SK-N-SH (cell line): ENCODE data around the gene MCM8. TPM values are rescaled to one million over a fixed set of nuclear protein-coding genes. Genes with fewer than 3 reads are reported as not detected.

Experiments
- CTCF ChIA-PET: fragments of 300-600, 350-600 bp; formaldehyde crosslinking; extraction: SDS; loops from one replicate; lab custom pipeline; 2021; lab: Yijun Ruan, JAX
- POLR2A ChIA-PET: fragments of 350-600 bp; sonication (Branson Sonifier 250); formaldehyde crosslinking; extraction: SDS; loops from one replicate; lab custom pipeline; 2020; ENCODE audit warnings: antibody characterized with exemption, inconsistent platforms; lab: Yijun Ruan, JAX
- DNase-seq: peaks from one replicate; pipeline ENCODE4 v3.0.0; 2012
- H2AFZ ChIP-seq: fragments of 200-600 bp; sonication (generic); 2 replicates; pipeline ENCODE4 v1.8.1; 2016; ENCODE audit warnings: antibody characterized with exemption, mild to moderate bottlenecking, low read depth
- H3F3A ChIP-seq: fragments of 200-600 bp; sonication (generic); replicated peaks from 2 replicates; pipeline ENCODE3; 2016; ENCODE audit warnings: antibody characterized with exemption, mild to moderate bottlenecking; ENCODE audit not compliant: insufficient read depth
- H3K27ac ChIP-seq, 2 experiments: fragments of 200-500 bp in 1 of 2; fragments of 200-600 bp in 1 of 2; sonication (Bioruptor generic) in 1 of 2; sonication (generic), shearing (Covaris generic) in 1 of 2; 2 replicates each; pipeline versions ENCODE4 v1.5.1 to v1.6.1; 2014 to 2016; ENCODE audit warnings: low read depth in 2 of 2, inconsistent platforms in 1 of 2, low read length in 1 of 2, mild to moderate bottlenecking in 1 of 2, mixed read lengths in 1 of 2
- H3K27me3 ChIP-seq: fragments of 200-600 bp; sonication (generic), shearing (Covaris generic); 2 replicates; pipeline ENCODE4 v1.6.1; 2016; ENCODE audit warnings: mixed run types; ENCODE audit not compliant: insufficient read depth
- H3K36me3 ChIP-seq, 2 experiments: fragments of 200-500 bp in 1 of 2; fragments of 200-600 bp in 1 of 2; sonication (Bioruptor generic) in 1 of 2; sonication (generic) in 1 of 2; replicated peaks in 1 of 2; 2 replicates each; pipeline versions ENCODE3 to v1.5.1; 2014 to 2016; ENCODE audit warnings: low read length in 1 of 2, mild to moderate bottlenecking in 1 of 2; ENCODE audit not compliant: insufficient read depth in 2 of 2, control insufficient read depth in 1 of 2
- H3K4me1 ChIP-seq, 2 experiments: fragments of 200-500 bp in 1 of 2; fragments of 200-600 bp in 1 of 2; sonication (Bioruptor generic) in 1 of 2; sonication (generic), shearing (Covaris generic) in 1 of 2; 2 replicates each; pipeline versions ENCODE4 v1.5.1 to v1.6.1; 2014 to 2016; ENCODE audit warnings: low read depth in 1 of 2, low read length in 1 of 2, mixed run types in 1 of 2; ENCODE audit not compliant: insufficient read depth in 2 of 2, control insufficient read depth in 1 of 2
- H3K4me2 ChIP-seq: fragments of 200-600 bp; sonication (generic), shearing (Covaris generic); 2 replicates; pipeline ENCODE4 v1.6.1; 2017; ENCODE audit warnings: mixed run types
- H3K4me3 ChIP-seq, 2 experiments: fragments of 200-500 bp in 1 of 2; fragments of 200-600 bp in 1 of 2; sonication (Bioruptor generic) in 1 of 2; sonication (generic), shearing (Covaris generic) in 1 of 2; 2 replicates each; pipeline versions ENCODE4 v1.5.1 to v1.8.1; 2014 to 2016; ENCODE audit warnings: low read depth in 2 of 2, inconsistent platforms in 1 of 2, low read length in 1 of 2, mild to moderate bottlenecking in 1 of 2, mixed read lengths in 1 of 2, moderate library complexity in 1 of 2
- H3K79me2 ChIP-seq: fragments of 200-600 bp; sonication (generic); 2 replicates; pipeline ENCODE4 v1.8.1; 2017; ENCODE audit warnings: mild to moderate bottlenecking; ENCODE audit not compliant: insufficient read depth
- H3K9ac ChIP-seq: fragments of 200-600 bp; sonication (generic); 2 replicates; pipeline ENCODE4 v1.6.1; 2017; ENCODE audit warnings: mixed run types
- H3K9me2 ChIP-seq: fragments of 200-600 bp; sonication (generic); 2 replicates; pipeline ENCODE4 v1.6.1; 2017; ENCODE audit warnings: mixed run types
- H3K9me3 ChIP-seq: fragments of 200-600 bp; sonication (generic); 2 replicates; pipeline ENCODE4 v1.6.1; 2017; ENCODE audit warnings: mixed run types, mild to moderate bottlenecking, moderate library complexity
- H4K20me1 ChIP-seq: fragments of 200-600 bp; sonication (generic); 2 replicates; pipeline ENCODE4 v1.6.1; 2017; ENCODE audit warnings: mild to moderate bottlenecking, mixed run types; ENCODE audit not compliant: insufficient read depth
- ELF1 ChIP-seq: IDR thresholded peaks from 2 replicates; pipeline ENCODE4 v1.4.0; 2012
- EP300 ChIP-seq, 2 experiments: IDR thresholded peaks; 2 replicates each; pipeline versions ENCODE4 v1.4.0 to v1.6.1; 2012; ENCODE audit warnings: borderline replicate concordance in 1 of 2, low read depth in 1 of 2, low read length in 1 of 2
- EZH2phosphoT487 ChIP-seq: fragments of 200-600 bp; sonication (generic); IDR thresholded peaks from 2 replicates; pipeline ENCODE4 v1.6.1; 2017; ENCODE audit warnings: low read depth, mixed run types, mild to moderate bottlenecking, antibody characterized with exemption, moderate library complexity, borderline replicate concordance
- FOSL2 ChIP-seq: IDR thresholded peaks from 2 replicates; pipeline ENCODE4 v1.4.0; 2012; ENCODE audit warnings: low read depth, mild to moderate bottlenecking, moderate library complexity, borderline replicate concordance
- FOXM1 ChIP-seq: IDR thresholded peaks from 2 replicates; pipeline ENCODE4 v1.4.0; 2012; ENCODE audit warnings: low read depth, mild to moderate bottlenecking
- GATA2 ChIP-seq: sonication (generic); formaldehyde crosslinking; IDR thresholded peaks from 2 replicates; pipeline ENCODE4 v1.5.0; 2020; ENCODE audit warnings: mild to moderate bottlenecking, missing genetic modification reagents
- IRF3 ChIP-seq: fragments of 150-350 bp; IDR thresholded peaks from 2 replicates; pipeline ENCODE4 v1.6.1; 2016; ENCODE audit warnings: mild to moderate bottlenecking, low read depth, low read length
- JUND ChIP-seq: IDR thresholded peaks from 2 replicates; pipeline ENCODE4 v1.4.0; 2012
- MEF2A ChIP-seq: IDR thresholded peaks from 2 replicates; pipeline ENCODE4 v1.4.0; 2012; ENCODE audit warnings: low read depth, borderline replicate concordance
- MXI1 ChIP-seq: IDR thresholded peaks from 2 replicates; pipeline ENCODE4 v1.6.1; 2012; ENCODE audit warnings: mild to moderate bottlenecking, low read depth, low read length, improper control_type of control experiment
- NFIC ChIP-seq: IDR thresholded peaks from 2 replicates; pipeline ENCODE4 v1.4.0; 2012; ENCODE audit warnings: borderline replicate concordance
- NRF1 ChIP-seq: IDR thresholded peaks from 2 replicates; pipeline ENCODE4 v1.6.1; 2012; ENCODE audit warnings: low read depth, mild to moderate bottlenecking, low read length
- PBX3 ChIP-seq: IDR thresholded peaks from 2 replicates; pipeline ENCODE4; 2012
- RCOR1 ChIP-seq: fragments of 150-350 bp; IDR thresholded peaks from 2 replicates; pipeline ENCODE4 v1.6.1; 2017; ENCODE audit warnings: antibody characterized with exemption, low read length
- RFX5 ChIP-seq: IDR thresholded peaks from 2 replicates; pipeline ENCODE4 v1.6.1; 2012; ENCODE audit warnings: mild to moderate bottlenecking, improper control_type of control experiment, low read length
- YY1 ChIP-seq: IDR thresholded peaks from 2 replicates; pipeline ENCODE4 v1.4.0; 2012; ENCODE audit warnings: low read depth, mild to moderate bottlenecking
- WGBS: methylation state at CpG from one replicate; pipeline ENCODE4 v1.1.6; 2017; ENCODE audit warnings: low lambda C conversion rate; 5-methylcytosine and 5-hydroxymethylcytosine counted together
- polyA plus RNA-seq, 3 experiments: library from polyadenylated mRNA; depleted of rRNA; stranded (reverse); fragments of >200 nt; gene quantifications; 2 replicates each; pipeline ENCODE4 v1.2.3, GENCODE V29; 2012
- TF ChIP-seq, protein P1 (sequence below): IDR thresholded peaks from 2 replicates; pipeline ENCODE4 v1.4.0; 2012; ENCODE audit warnings: low read depth, borderline replicate concordance
- TF ChIP-seq, protein P2 (sequence below): fragments of 150-350 bp; IDR thresholded peaks from 2 replicates; pipeline ENCODE4 v1.6.1; 2017; ENCODE audit warnings: antibody characterized with exemption, low read length, low read depth, borderline replicate concordance
- TF ChIP-seq, protein P3 (sequence below): IDR thresholded peaks from 2 replicates; pipeline ENCODE4 v1.6.1; 2012; ENCODE audit warnings: mild to moderate bottlenecking, low read depth, low read length, moderate library complexity

MCM8 gene
- polyA plus RNA-seq, 1 of the 3 experiments (the other 2 are of a cell fraction): 4.0 TPM

GRCh38 chr20:6028818-6029217, 78.4 kb downstream of the MCM8 start (continued):
- no peak for TF ChIP-seq PBX3

DNA sequence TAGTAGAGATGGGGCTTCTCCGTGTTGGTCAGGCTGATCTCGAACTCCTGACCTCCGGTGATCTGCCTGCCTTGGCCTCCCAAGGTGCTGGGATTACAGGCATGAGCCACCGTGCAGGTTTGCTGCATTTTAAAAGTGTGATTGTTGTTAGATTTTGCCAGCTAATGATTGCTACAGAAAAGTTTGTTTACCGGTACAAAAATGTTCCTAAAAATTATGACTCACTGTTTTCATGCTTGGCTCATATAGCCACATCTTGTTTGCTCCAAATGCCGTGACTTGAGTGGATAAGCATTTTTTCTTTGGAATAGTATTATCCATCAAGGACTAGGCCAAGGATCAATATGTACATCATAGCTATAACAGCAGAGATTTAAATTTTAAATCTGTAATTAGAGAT, 79.1 kb downstream of the MCM8 start:
- no peaks in the 10 kb centered on the region for H3K27me3 ChIP-seq
- no peak overlapping the region for H3K4me3 ChIP-seq
- no peaks in the 10 kb centered on the region for H3F3A ChIP-seq
- peaks cover 19 to 34% of the 10 kb centered on the region in 2 experiments for H3K36me3 ChIP-seq
- WGBS: 83% methylated on average over 4 of the region's 6 CpGs
- TF ChIP-seq YY1 (no peak), JUND (no peak), NRF1 (no peak), EP300 (IDR thresholded peaks at IDR 0.05; ENCODE audit: borderline replicate concordance in 1 of 2, low read depth in 1 of 2, low read length in 1 of 2) (no peak), MEF2A (no peak), FOSL2 (no peak), IRF3 (no peak), EZH2phosphoT487 (no peak), RFX5 (no peak), GATA2 (CRISPR knock-in tag) (no peak), RCOR1 (no peak), FOXM1 (no peak), NFIC (no peak), MXI1 (no peak), ELF1 (no peak)
- TF ChIP-seq, protein P1, sequence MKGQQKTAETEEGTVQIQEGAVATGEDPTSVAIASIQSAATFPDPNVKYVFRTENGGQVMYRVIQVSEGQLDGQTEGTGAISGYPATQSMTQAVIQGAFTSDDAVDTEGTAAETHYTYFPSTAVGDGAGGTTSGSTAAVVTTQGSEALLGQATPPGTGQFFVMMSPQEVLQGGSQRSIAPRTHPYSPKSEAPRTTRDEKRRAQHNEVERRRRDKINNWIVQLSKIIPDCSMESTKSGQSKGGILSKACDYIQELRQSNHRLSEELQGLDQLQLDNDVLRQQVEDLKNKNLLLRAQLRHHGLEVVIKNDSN: no peak
- TF ChIP-seq, protein P2, sequence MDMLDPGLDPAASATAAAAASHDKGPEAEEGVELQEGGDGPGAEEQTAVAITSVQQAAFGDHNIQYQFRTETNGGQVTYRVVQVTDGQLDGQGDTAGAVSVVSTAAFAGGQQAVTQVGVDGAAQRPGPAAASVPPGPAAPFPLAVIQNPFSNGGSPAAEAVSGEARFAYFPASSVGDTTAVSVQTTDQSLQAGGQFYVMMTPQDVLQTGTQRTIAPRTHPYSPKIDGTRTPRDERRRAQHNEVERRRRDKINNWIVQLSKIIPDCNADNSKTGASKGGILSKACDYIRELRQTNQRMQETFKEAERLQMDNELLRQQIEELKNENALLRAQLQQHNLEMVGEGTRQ: no peak
- TF ChIP-seq, protein P3, sequence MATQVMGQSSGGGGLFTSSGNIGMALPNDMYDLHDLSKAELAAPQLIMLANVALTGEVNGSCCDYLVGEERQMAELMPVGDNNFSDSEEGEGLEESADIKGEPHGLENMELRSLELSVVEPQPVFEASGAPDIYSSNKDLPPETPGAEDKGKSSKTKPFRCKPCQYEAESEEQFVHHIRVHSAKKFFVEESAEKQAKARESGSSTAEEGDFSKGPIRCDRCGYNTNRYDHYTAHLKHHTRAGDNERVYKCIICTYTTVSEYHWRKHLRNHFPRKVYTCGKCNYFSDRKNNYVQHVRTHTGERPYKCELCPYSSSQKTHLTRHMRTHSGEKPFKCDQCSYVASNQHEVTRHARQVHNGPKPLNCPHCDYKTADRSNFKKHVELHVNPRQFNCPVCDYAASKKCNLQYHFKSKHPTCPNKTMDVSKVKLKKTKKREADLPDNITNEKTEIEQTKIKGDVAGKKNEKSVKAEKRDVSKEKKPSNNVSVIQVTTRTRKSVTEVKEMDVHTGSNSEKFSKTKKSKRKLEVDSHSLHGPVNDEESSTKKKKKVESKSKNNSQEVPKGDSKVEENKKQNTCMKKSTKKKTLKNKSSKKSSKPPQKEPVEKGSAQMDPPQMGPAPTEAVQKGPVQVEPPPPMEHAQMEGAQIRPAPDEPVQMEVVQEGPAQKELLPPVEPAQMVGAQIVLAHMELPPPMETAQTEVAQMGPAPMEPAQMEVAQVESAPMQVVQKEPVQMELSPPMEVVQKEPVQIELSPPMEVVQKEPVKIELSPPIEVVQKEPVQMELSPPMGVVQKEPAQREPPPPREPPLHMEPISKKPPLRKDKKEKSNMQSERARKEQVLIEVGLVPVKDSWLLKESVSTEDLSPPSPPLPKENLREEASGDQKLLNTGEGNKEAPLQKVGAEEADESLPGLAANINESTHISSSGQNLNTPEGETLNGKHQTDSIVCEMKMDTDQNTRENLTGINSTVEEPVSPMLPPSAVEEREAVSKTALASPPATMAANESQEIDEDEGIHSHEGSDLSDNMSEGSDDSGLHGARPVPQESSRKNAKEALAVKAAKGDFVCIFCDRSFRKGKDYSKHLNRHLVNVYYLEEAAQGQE: no peak
- TF ChIP-seq, all 33 proteins: peak for 0
- POLR2A ChIA-PET: no interaction called here
- no peaks in the 10 kb centered on the region for H3K4me1 ChIP-seq
- CTCF ChIA-PET: no interaction called here
- peaks cover 41% of the 10 kb centered on the region for H3K79me2 ChIP-seq
- peaks cover 8% of the 10 kb centered on the region for H4K20me1 ChIP-seq
- no peak overlapping the region for H2AFZ ChIP-seq
- H3K9me3 ChIP-seq: no peaks in the 10 kb centered on the region
- no peak overlapping the region for H3K4me2 ChIP-seq
- no peaks in the 10 kb centered on the region for H3K9me2 ChIP-seq
- no peak overlapping the region for H3K9ac ChIP-seq
- H3K27ac ChIP-seq: no peak overlapping the region
- no peak for DNase-seq
